ENCODE data around the gene AP2B1. TPM values are rescaled to one million over a fixed set of nuclear protein-coding genes. Genes with fewer than 3 reads are reported as not detected.

AP2B1 gene
- total RNA-seq, 2 donors from 2014 or later = 95.9 to 114 TPM

GRCh38 chr17:35616536-35616935 lies 29.4 kb downstream of the AP2B1 start:
- peaks cover 3% of the 10 kb centered on the region for H3K4me1 Mint-ChIP-seq
- ATAC-seq (no peak), DNase-seq (no peak)
- no peaks in the 10 kb centered on the region for H3K9me3 ChIP-seq (ENCODE audit: control insufficient read depth, low read length, poor library complexity, severe bottlenecking)
- no peak overlapping the region for H3K4me3 Mint-ChIP-seq
- H3K27ac Mint-ChIP-seq = no peak overlapping the region
- H3K36me3 Mint-ChIP-seq (ENCODE audit: low read depth) = no peaks in the 10 kb centered on the region
- no peaks in the 10 kb centered on the region for H3K27me3 Mint-ChIP-seq

- peaks cover 3% of the 10 kb centered on the region for H3K4me1 Mint-ChIP-seq
- H3K27ac Mint-ChIP-seq = no peak overlapping the region
- DNase-seq (no peak), ATAC-seq (no peak)
- H3K27me3 Mint-ChIP-seq = no peaks in the 10 kb centered on the region
- H3K4me3 Mint-ChIP-seq = no peak overlapping the region
- no peaks in the 10 kb centered on the region for H3K9me3 ChIP-seq (ENCODE audit: control insufficient read depth, low read length, poor library complexity, severe bottlenecking)
- H3K36me3 Mint-ChIP-seq (ENCODE audit: low read depth) = no peaks in the 10 kb centered on the region
These were observed 30.4 kb downstream of the AP2B1 start for GRCh38 chr17:35617505-35617904.

- H3K4me3 Mint-ChIP-seq = no peak overlapping the region
- ATAC-seq (no peak), DNase-seq (no peak)
- H3K36me3 Mint-ChIP-seq (ENCODE audit: low read depth) = no peaks in the 10 kb centered on the region
- no peaks in the 10 kb centered on the region for H3K27me3 Mint-ChIP-seq
- H3K9me3 ChIP-seq (ENCODE audit: control insufficient read depth, low read length, poor library complexity, severe bottlenecking) = no peaks in the 10 kb centered on the region
- peak overlapping the region; percentile 32 for H3K27ac Mint-ChIP-seq
- peaks cover 3% of the 10 kb centered on the region for H3K4me1 Mint-ChIP-seq
These were observed 31.5 kb downstream of the AP2B1 start for GRCh38 chr17:35618628-35619027.

- ATAC-seq (no peak), DNase-seq (no peak)
- no peaks in the 10 kb centered on the region for H3K9me3 ChIP-seq (ENCODE audit: control insufficient read depth, low read length, poor library complexity, severe bottlenecking)
- Mint-ChIP-seq H3K4me1 (peaks cover 3% of the 10 kb centered on the region), H3K27ac (peak overlapping the region; percentile 47), H3K27me3 (no peaks in the 10 kb centered on the region), H3K4me3 (no peak overlapping the region), H3K36me3 (ENCODE audit: low read depth) (no peaks in the 10 kb centered on the region)
These were observed 34.6 kb downstream of the AP2B1 start for GRCh38 chr17:35621768-35622167.

- H3K4me3 Mint-ChIP-seq = no peak overlapping the region
- H3K27me3 Mint-ChIP-seq = no peaks in the 10 kb centered on the region
- H3K27ac Mint-ChIP-seq = peak overlapping the region; percentile 41
- H3K9me3 ChIP-seq (ENCODE audit: control insufficient read depth, low read length, poor library complexity, severe bottlenecking) = no peaks in the 10 kb centered on the region
- H3K4me1 Mint-ChIP-seq = peaks cover 3% of the 10 kb centered on the region
- ATAC-seq (no peak), DNase-seq (no peak)
- H3K36me3 Mint-ChIP-seq (ENCODE audit: low read depth) = peaks cover 7% of the 10 kb centered on the region
These were observed 40.3 kb downstream of the AP2B1 start for GRCh38 chr17:35627417-35627816.

GRCh38 chr17:35630530-35631148 lies 43.5 kb downstream of the AP2B1 start:
- peaks cover 3% of the 10 kb centered on the region for H3K4me1 Mint-ChIP-seq
- DNase-seq (no peak), ATAC-seq (no peak)
- no peak overlapping the region for H3K27ac Mint-ChIP-seq
- no peaks in the 10 kb centered on the region for H3K27me3 Mint-ChIP-seq
- H3K36me3 Mint-ChIP-seq (ENCODE audit: low read depth) = peaks cover 9% of the 10 kb centered on the region
- no peaks in the 10 kb centered on the region for H3K9me3 ChIP-seq (ENCODE audit: control insufficient read depth, low read length, poor library complexity, severe bottlenecking)
- H3K4me3 Mint-ChIP-seq = no peak overlapping the region

- no peak overlapping the region for H3K27ac Mint-ChIP-seq
- H3K4me3 Mint-ChIP-seq = no peak overlapping the region
- H3K9me3 ChIP-seq (ENCODE audit: control insufficient read depth, low read length, poor library complexity, severe bottlenecking) = no peaks in the 10 kb centered on the region
- no peaks in the 10 kb centered on the region for H3K4me1 Mint-ChIP-seq
- no peak for DNase-seq
- ATAC-seq = no peak
- H3K36me3 Mint-ChIP-seq (ENCODE audit: low read depth) = peaks cover 4% of the 10 kb centered on the region
- no peaks in the 10 kb centered on the region for H3K27me3 Mint-ChIP-seq
These were observed 53.9 kb downstream of the AP2B1 start for GRCh38 chr17:35641032-35641431.

GRCh38 chr17:35645923-35646322 lies 58.8 kb downstream of the AP2B1 start:
- DNase-seq (no peak), ATAC-seq (no peak)
- Mint-ChIP-seq H3K4me3 (no peak overlapping the region), H3K36me3 (ENCODE audit: low read depth) (peaks cover 4% of the 10 kb centered on the region), H3K4me1 (peaks cover 2% of the 10 kb centered on the region), H3K27me3 (no peaks in the 10 kb centered on the region), H3K27ac (no peak overlapping the region)
- H3K9me3 ChIP-seq (ENCODE audit: control insufficient read depth, low read length, poor library complexity, severe bottlenecking) = no peaks in the 10 kb centered on the region

- no peak overlapping the region for H3K4me3 Mint-ChIP-seq
These were observed 64.3 kb downstream of the AP2B1 start for GRCh38 chr17:35651467-35651866.

GRCh38 chr17:35653619-35654361 lies 66.7 kb downstream of the AP2B1 start:
- peaks cover 16% of the 10 kb centered on the region for H3K36me3 Mint-ChIP-seq (ENCODE audit: low read depth)
- DNase-seq (no peak), ATAC-seq (no peak)
- H3K27ac Mint-ChIP-seq = no peak overlapping the region
- no peak overlapping the region for H3K4me3 Mint-ChIP-seq
- H3K9me3 ChIP-seq (ENCODE audit: control insufficient read depth, low read length, poor library complexity, severe bottlenecking) = no peaks in the 10 kb centered on the region
- H3K27me3 Mint-ChIP-seq = no peaks in the 10 kb centered on the region
- H3K4me1 Mint-ChIP-seq = peaks cover 19% of the 10 kb centered on the region

More at GRCh38 chr17:35651467-35651866, 64.3 kb downstream of the AP2B1 start:
- H3K4me1 Mint-ChIP-seq = peaks cover 13% of the 10 kb centered on the region
- no peaks in the 10 kb centered on the region for H3K27me3 Mint-ChIP-seq
- ATAC-seq = no peak
- no peak for DNase-seq
- H3K36me3 Mint-ChIP-seq (ENCODE audit: low read depth) = peaks cover 13% of the 10 kb centered on the region
- no peak overlapping the region for H3K27ac Mint-ChIP-seq
- no peaks in the 10 kb centered on the region for H3K9me3 ChIP-seq (ENCODE audit: control insufficient read depth, low read length, poor library complexity, severe bottlenecking)

GRCh38 chr17:35655303-35655702 lies 68.2 kb downstream of the AP2B1 start:
- ATAC-seq = no peak
- no peaks in the 10 kb centered on the region for H3K27me3 Mint-ChIP-seq
- H3K27ac Mint-ChIP-seq = no peak overlapping the region
- H3K4me3 Mint-ChIP-seq = no peak overlapping the region
- peaks cover 16% of the 10 kb centered on the region for H3K36me3 Mint-ChIP-seq (ENCODE audit: low read depth)
- no peak for DNase-seq
- H3K4me1 Mint-ChIP-seq = peaks cover 19% of the 10 kb centered on the region
- H3K9me3 ChIP-seq (ENCODE audit: control insufficient read depth, low read length, poor library complexity, severe bottlenecking) = no peaks in the 10 kb centered on the region

GRCh38 chr17:35660902-35661301 lies 73.8 kb downstream of the AP2B1 start:
- H3K27me3 Mint-ChIP-seq = no peaks in the 10 kb centered on the region
- no peaks in the 10 kb centered on the region for H3K9me3 ChIP-seq (ENCODE audit: control insufficient read depth, low read length, poor library complexity, severe bottlenecking)
- DNase-seq (no peak), ATAC-seq (no peak)
- no peak overlapping the region for H3K27ac Mint-ChIP-seq
- H3K4me3 Mint-ChIP-seq = no peak overlapping the region
- peaks cover 6% of the 10 kb centered on the region for H3K4me1 Mint-ChIP-seq
- H3K36me3 Mint-ChIP-seq (ENCODE audit: low read depth) = peaks cover 7% of the 10 kb centered on the region

GRCh38 chr17:35664685-35665084 lies 77.6 kb downstream of the AP2B1 start:
- H3K4me1 Mint-ChIP-seq = peaks cover 2% of the 10 kb centered on the region
- H3K9me3 ChIP-seq (ENCODE audit: control insufficient read depth, low read length, poor library complexity, severe bottlenecking) = no peaks in the 10 kb centered on the region
- no peak overlapping the region for H3K27ac Mint-ChIP-seq
- no peak for DNase-seq
- H3K27me3 Mint-ChIP-seq = no peaks in the 10 kb centered on the region
- ATAC-seq = no peak
- no peak overlapping the region for H3K4me3 Mint-ChIP-seq
- peaks cover 6% of the 10 kb centered on the region for H3K36me3 Mint-ChIP-seq (ENCODE audit: low read depth)

- ATAC-seq = no peak
- H3K9me3 ChIP-seq (ENCODE audit: control insufficient read depth, low read length, poor library complexity, severe bottlenecking) = no peaks in the 10 kb centered on the region
- no peak overlapping the region for H3K4me3 Mint-ChIP-seq
- peaks cover 7% of the 10 kb centered on the region for H3K36me3 Mint-ChIP-seq (ENCODE audit: low read depth)
- no peaks in the 10 kb centered on the region for H3K27me3 Mint-ChIP-seq
- DNase-seq = no peak
- H3K4me1 Mint-ChIP-seq = peaks cover 2% of the 10 kb centered on the region
- H3K27ac Mint-ChIP-seq = no peak overlapping the region
These were observed 78.5 kb downstream of the AP2B1 start for GRCh38 chr17:35665662-35666061.

Measured in T-helper 17 cell (primary cell).